Measurements from ENCODE around the gene GAMT.

Gene GAMT

DNA sequence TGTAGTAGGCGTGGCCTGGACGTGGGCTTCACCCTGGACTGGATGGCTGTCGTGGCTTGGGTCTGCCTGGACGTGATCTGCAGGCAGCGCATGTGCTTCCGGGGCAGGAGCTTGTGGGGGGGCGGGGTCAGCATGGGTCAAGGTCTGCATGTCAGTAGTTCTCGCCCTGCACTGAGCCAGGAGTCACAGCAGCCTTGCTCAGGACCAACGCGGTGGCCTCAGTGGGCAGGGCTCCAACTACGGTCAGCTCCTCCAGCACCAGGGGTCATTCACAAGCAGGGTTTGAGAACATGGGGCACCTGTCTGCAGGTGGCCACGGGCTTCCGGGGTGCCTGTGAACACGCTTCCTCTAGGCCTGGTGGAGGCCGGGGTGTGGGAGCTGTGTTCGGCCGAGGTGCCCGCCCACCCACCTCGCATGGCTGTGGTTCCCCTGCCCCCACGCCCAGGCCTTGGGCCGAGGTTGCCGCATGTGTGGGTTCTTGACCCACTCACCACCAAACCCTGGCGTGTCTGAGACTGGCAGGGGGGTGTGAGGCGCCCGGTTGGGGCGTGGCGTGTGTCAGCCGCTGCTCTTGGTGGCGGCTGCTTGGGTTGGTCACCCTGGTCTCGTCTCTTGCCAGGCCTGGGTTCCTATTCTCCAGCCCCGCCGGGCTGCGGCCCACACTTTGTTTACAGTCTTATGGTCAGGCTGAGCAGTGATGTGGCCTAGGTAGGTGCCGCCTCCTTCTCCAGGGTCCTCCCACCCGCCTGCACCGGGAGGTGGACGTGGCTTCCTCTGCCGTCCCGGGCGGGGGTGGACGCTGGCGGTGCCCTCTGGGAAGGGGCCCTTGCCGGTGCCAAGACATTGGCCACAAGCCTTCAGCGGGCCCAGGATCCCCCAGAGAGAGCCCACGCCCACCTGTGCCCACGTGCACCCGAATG, 32.0 kb upstream of the GAMT start:
- Histone ChIP-seq H3K27me3 (ENCODE audit: control insufficient read depth in 5 of 5, insufficient read depth in 4 of 5, low read length in 5 of 5) (no peaks in the 10 kb centered on the region), H3K9ac (ENCODE audit: low read length in 5 of 5) (no peak overlapping the region), H3K36me3 (ENCODE audit: control insufficient read depth in 5 of 5, insufficient read depth in 5 of 5, low read length in 5 of 5) (peaks cover 0 to 63% (median 57%) of the 10 kb centered on the region in 5 donors), H3K4me1 (ENCODE audit: control insufficient read depth in 5 of 5, insufficient read depth in 5 of 5, low read length in 5 of 5) (peaks cover 2 to 7% (median 5%) of the 10 kb centered on the region in 5 donors), H3K27ac (ENCODE audit: low read depth, low read length) (no peak overlapping the region), H3K4me3 (ENCODE audit: low read depth in 1 of 5, low read length in 5 of 5) (no peak overlapping the region), H3K9me3 (ENCODE audit: control insufficient read depth in 5 of 5, low read length in 5 of 5) (no peaks in the 10 kb centered on the region)

DNA sequence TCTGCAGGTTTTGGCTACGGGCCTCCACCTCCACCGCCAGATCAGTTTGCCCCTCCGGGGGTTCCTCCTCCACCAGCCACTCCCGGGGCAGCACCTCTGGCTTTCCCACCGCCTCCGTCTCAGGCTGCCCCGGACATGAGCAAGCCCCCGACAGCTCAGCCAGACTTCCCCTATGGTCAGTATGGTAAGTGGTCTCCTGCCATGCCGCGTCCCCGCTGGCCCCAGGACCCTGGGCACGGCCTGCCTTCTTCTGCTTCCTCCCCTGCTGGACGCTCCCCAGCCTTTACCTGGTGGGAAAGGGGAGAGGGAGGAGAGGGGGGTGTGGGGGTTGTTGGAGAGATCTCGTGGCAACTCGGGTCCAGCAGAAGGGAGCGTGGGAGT, 31.2 kb upstream of the GAMT start:
- Histone ChIP-seq H3K36me3 (ENCODE audit: control insufficient read depth in 5 of 5, insufficient read depth in 5 of 5, low read length in 5 of 5) (peaks cover 0 to 72% (median 63%) of the 10 kb centered on the region in 5 donors), H3K4me3 (ENCODE audit: low read depth in 1 of 5, low read length in 5 of 5) (no peak overlapping the region)

DNA sequence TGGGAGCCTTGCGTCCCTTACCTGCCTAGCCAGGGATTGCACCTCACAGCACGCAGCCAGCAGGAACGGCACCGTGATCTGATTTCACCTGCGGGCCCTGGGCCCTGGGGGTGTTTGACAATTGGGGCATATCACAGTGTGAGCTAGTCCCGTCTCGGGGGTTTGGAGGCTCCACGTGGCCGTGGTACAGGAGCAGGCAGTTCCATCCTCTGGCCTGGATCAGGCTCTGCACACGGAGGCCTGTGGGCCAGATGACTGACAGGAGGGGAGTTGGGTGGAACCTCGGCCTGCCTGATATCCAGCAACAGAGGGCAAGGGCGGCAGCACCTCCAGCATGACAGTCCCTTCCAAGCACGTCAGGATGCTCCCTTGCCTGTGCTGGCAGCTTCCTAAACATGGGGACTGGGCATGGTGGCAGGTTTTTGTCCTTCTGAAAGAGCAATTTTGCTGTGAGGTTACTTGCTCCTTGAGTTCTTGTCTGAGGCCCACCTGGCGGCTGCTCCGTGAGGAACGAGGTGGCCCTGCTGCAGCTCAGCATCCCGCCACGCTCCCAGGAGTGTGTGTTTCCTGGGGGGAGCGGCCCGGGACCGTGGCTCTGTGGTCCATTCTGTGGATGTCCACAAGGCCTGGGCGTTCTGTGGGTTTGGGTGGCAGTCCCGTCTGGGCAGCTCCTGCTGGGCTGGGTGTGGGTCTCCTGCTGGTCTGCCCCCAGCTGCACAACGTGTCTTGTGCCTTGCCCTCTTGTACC, 30.6 kb upstream of the GAMT start:
- peak overlapping the region in 1 of 5 donors; percentile 21 for H3K9ac ChIP-seq (ENCODE audit: low read length in 5 of 5)
- no peaks in the 10 kb centered on the region for H3K4me1 ChIP-seq (ENCODE audit: control insufficient read depth in 5 of 5, insufficient read depth in 5 of 5, low read length in 5 of 5)
- H3K36me3 ChIP-seq (ENCODE audit: control insufficient read depth in 5 of 5, insufficient read depth in 5 of 5, low read length in 5 of 5): peaks cover 0 to 78% (median 69%) of the 10 kb centered on the region in 5 donors
- no peak overlapping the region for H3K27ac ChIP-seq (ENCODE audit: low read depth, low read length)
- H3K9me3 ChIP-seq (ENCODE audit: control insufficient read depth in 5 of 5, low read length in 5 of 5): no peaks in the 10 kb centered on the region
- no peaks in the 10 kb centered on the region for H3K27me3 ChIP-seq (ENCODE audit: control insufficient read depth in 5 of 5, insufficient read depth in 4 of 5, low read length in 5 of 5)
- H3K4me3 ChIP-seq (ENCODE audit: low read depth in 1 of 5, low read length in 5 of 5): no peak overlapping the region

More for the DNA sequence above, 31.2 kb upstream of the GAMT start:
- no peak overlapping the region for H3K27ac ChIP-seq (ENCODE audit: low read depth, low read length)
- H3K9me3 ChIP-seq (ENCODE audit: control insufficient read depth in 5 of 5, low read length in 5 of 5): no peaks in the 10 kb centered on the region
- peaks cover 0 to under 1% (median 0%) of the 10 kb centered on the region in 5 donors for H3K4me1 ChIP-seq (ENCODE audit: control insufficient read depth in 5 of 5, insufficient read depth in 5 of 5, low read length in 5 of 5)
- no peaks in the 10 kb centered on the region for H3K27me3 ChIP-seq (ENCODE audit: control insufficient read depth in 5 of 5, insufficient read depth in 4 of 5, low read length in 5 of 5)
- H3K9ac ChIP-seq (ENCODE audit: low read length in 5 of 5): no peak overlapping the region

DNA sequence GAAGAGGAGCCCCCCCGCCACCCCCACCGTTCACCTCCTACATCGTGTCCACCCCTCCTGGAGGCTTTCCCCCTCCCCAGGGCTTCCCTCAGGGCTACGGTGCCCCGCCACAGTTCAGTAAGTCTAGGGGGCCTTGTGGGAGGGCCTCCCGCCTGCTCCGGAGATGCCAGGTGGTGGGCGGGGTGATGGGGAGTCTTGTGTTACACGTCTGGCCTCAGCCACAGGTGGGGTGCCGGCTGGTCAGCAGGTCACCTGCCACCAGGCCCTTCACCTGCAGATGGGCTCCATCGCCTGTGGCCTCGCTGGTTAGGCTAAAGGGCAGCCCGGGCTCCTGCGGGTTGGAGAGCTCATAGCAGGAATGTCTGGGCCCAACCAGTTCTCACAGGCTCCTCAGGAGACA, 28.9 kb upstream of the GAMT start:
- Histone ChIP-seq H3K4me3 (ENCODE audit: low read depth in 1 of 5, low read length in 5 of 5) (no peak overlapping the region), H3K9me3 (ENCODE audit: control insufficient read depth in 5 of 5, low read length in 5 of 5) (no peaks in the 10 kb centered on the region), H3K36me3 (ENCODE audit: control insufficient read depth in 5 of 5, insufficient read depth in 5 of 5, low read length in 5 of 5) (peaks cover 0 to 90% (median 80%) of the 10 kb centered on the region in 5 donors), H3K4me1 (ENCODE audit: control insufficient read depth in 5 of 5, insufficient read depth in 5 of 5, low read length in 5 of 5) (no peaks in the 10 kb centered on the region), H3K27ac (ENCODE audit: low read depth, low read length) (no peak overlapping the region), H3K9ac (ENCODE audit: low read length in 5 of 5) (no peak overlapping the region), H3K27me3 (ENCODE audit: control insufficient read depth in 5 of 5, insufficient read depth in 4 of 5, low read length in 5 of 5) (no peaks in the 10 kb centered on the region)

DNA sequence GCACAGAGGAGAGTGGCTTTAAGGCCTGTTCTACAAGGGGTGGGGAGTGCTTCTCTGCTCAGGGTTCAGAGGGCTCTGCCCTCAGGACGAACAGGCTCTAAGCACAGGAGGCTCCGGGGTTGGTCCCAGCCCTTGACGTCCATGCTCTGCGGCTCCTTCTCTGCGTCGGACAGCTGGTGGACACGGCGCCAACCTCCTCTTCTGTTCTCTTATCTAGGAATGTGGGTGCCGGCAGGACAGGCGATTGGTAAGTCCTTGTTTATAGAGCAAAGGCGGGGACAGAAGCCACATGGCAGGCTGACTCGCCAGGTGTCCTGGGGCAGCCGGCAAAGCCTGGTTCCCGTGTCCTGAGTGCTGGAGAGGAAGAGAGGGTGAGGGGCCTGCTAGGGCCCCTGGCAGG, 28.4 kb upstream of the GAMT start:
- H3K4me3 ChIP-seq (ENCODE audit: low read depth in 1 of 5, low read length in 5 of 5): no peak overlapping the region
- peaks cover 0 to 91% (median 85%) of the 10 kb centered on the region in 5 donors for H3K36me3 ChIP-seq (ENCODE audit: control insufficient read depth in 5 of 5, insufficient read depth in 5 of 5, low read length in 5 of 5)
- H3K9ac ChIP-seq (ENCODE audit: low read length in 5 of 5): no peak overlapping the region
- no peaks in the 10 kb centered on the region for H3K9me3 ChIP-seq (ENCODE audit: control insufficient read depth in 5 of 5, low read length in 5 of 5)
- H3K4me1 ChIP-seq (ENCODE audit: control insufficient read depth in 5 of 5, insufficient read depth in 5 of 5, low read length in 5 of 5): no peaks in the 10 kb centered on the region
- H3K27me3 ChIP-seq (ENCODE audit: control insufficient read depth in 5 of 5, insufficient read depth in 4 of 5, low read length in 5 of 5): no peaks in the 10 kb centered on the region
- H3K27ac ChIP-seq (ENCODE audit: low read depth, low read length): no peak overlapping the region

DNA sequence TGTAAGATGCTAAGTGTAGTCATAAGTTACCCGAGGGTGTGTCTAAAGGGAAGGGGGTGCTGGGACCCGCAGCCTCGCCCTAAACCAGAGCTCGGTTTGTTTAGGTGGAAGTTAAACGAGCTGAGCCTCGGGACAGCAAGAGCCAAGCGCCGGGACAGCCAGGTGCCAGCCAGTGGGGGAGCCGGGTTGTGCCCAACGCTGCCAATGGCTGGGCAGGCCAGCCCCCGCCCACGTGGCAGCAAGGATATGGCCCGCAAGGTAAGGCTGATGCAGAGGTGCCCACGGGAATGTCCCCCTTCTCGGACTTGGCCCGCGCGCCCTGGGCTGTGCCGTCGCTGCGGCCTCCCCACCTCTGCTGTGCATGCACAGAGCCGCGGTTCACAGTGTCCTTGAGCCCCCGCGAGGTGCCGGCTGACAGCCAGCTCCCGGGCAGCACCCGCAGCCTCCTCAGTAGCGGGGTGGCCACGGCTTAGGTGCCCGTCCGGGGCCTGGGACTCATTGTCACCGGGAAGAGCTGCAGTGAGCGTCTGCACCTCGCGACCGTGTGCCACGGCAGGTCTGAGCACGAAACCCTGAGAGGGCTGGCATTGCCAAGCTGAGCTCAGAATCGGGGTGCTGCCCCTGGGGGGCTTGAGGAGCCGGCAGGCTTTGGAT, 27.5 kb upstream of the GAMT start:
- Histone ChIP-seq H3K4me3 (ENCODE audit: low read depth in 1 of 5, low read length in 5 of 5) (no peak overlapping the region), H3K4me1 (ENCODE audit: control insufficient read depth in 5 of 5, insufficient read depth in 5 of 5, low read length in 5 of 5) (no peaks in the 10 kb centered on the region), H3K27me3 (ENCODE audit: control insufficient read depth in 5 of 5, insufficient read depth in 4 of 5, low read length in 5 of 5) (no peaks in the 10 kb centered on the region), H3K9ac (ENCODE audit: low read length in 5 of 5) (no peak overlapping the region), H3K27ac (ENCODE audit: low read depth, low read length) (no peak overlapping the region), H3K9me3 (ENCODE audit: control insufficient read depth in 5 of 5, low read length in 5 of 5) (no peaks in the 10 kb centered on the region), H3K36me3 (ENCODE audit: control insufficient read depth in 5 of 5, insufficient read depth in 5 of 5, low read length in 5 of 5) (peaks cover 0 to 90% (median 84%) of the 10 kb centered on the region in 5 donors)

DNA sequence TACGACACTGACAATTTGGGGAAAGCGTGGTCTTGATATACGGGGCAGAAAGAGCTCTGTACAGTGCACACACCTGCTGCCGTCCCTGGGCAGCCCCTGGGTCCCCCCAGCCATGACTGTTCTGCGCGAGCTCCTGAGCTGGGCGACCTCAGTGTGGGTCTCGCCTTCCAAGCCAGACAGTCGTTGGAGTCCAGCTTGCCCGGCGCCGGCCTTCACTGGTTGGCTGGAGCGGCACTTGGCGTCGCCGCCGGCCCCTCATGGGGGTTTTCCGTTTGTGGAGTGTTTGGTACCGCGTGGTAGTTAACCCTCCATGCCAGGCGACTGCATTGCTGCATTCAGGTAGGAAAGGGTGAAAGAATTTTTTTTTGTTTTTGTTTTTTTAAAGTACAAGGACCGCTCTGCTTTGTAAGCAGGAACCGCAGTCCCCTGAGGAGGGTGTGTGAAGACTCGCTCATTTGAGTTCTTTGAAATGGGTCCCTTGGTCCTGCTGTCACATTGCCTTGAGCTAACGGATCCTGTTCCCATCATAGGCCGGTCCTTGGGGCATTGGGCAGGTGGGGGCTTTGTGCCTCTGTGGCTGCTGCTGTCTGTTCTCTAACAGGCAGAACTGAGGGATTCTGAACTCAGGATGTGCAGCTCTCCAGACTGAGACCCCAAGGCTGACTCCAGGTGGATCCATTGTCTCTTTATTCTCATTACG, 26.0 kb upstream of the GAMT start:
- no peak overlapping the region for H3K27ac ChIP-seq (ENCODE audit: low read depth, low read length)
- no peaks in the 10 kb centered on the region for H3K4me1 ChIP-seq (ENCODE audit: control insufficient read depth in 5 of 5, insufficient read depth in 5 of 5, low read length in 5 of 5)
- H3K27me3 ChIP-seq (ENCODE audit: control insufficient read depth in 5 of 5, insufficient read depth in 4 of 5, low read length in 5 of 5): no peaks in the 10 kb centered on the region
- no peaks in the 10 kb centered on the region for H3K9me3 ChIP-seq (ENCODE audit: control insufficient read depth in 5 of 5, low read length in 5 of 5)
- no peak overlapping the region for H3K9ac ChIP-seq (ENCODE audit: low read length in 5 of 5)
- no peak overlapping the region for H3K4me3 ChIP-seq (ENCODE audit: low read depth in 1 of 5, low read length in 5 of 5)
- peaks cover 0 to 90% (median 84%) of the 10 kb centered on the region in 5 donors for H3K36me3 ChIP-seq (ENCODE audit: control insufficient read depth in 5 of 5, insufficient read depth in 5 of 5, low read length in 5 of 5)

DNA sequence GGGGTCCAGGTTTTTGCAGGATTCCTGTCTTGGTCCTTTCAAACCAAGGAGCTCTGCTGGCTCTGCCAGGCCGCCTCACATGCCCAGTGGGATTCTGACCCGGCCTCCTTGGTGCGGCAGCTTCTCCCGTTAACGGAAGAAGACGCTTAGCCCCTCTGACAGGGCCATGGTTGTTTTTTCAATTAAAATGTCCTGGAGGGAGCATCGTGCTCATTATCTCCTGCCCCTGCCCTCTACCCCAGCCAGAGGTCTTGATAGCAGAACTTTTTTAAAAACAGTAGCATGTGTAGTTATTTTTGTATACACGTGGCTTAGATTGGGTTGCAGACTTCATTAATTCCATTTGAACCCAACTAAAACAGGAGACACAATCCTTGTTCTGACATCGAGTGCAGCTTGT, 25.4 kb upstream of the GAMT start:
- Histone ChIP-seq H3K4me3 (ENCODE audit: low read depth in 1 of 5, low read length in 5 of 5) (no peak overlapping the region), H3K36me3 (ENCODE audit: control insufficient read depth in 5 of 5, insufficient read depth in 5 of 5, low read length in 5 of 5) (peaks cover 0 to 90% (median 84%) of the 10 kb centered on the region in 5 donors), H3K27ac (ENCODE audit: low read depth, low read length) (no peak overlapping the region), H3K27me3 (ENCODE audit: control insufficient read depth in 5 of 5, insufficient read depth in 4 of 5, low read length in 5 of 5) (no peaks in the 10 kb centered on the region), H3K9ac (ENCODE audit: low read length in 5 of 5) (no peak overlapping the region), H3K9me3 (ENCODE audit: control insufficient read depth in 5 of 5, low read length in 5 of 5) (no peaks in the 10 kb centered on the region), H3K4me1 (ENCODE audit: control insufficient read depth in 5 of 5, insufficient read depth in 5 of 5, low read length in 5 of 5) (no peaks in the 10 kb centered on the region)

DNA sequence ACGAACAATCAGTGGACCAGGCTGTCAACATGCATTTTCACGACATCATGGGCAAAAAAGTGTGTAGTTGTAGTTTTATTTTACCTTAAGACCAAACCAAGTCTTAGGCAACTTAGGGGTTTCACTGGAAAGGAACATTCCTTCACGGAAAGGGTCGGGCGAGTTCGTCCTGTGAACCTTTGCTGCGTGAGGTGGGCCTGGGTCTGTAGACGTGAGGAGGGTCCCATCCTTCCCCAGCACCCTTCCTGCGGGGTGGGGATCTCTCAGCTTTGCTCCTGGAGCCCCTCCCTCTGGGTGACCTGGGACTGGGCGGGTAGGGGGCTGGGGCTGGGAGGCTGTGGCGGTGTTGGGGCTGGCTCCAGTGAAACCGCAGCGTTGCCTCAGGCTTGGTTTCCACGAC, 24.6 kb upstream of the GAMT start:
- no peak overlapping the region for H3K27ac ChIP-seq (ENCODE audit: low read depth, low read length)
- H3K27me3 ChIP-seq (ENCODE audit: control insufficient read depth in 5 of 5, insufficient read depth in 4 of 5, low read length in 5 of 5): no peaks in the 10 kb centered on the region
- H3K9ac ChIP-seq (ENCODE audit: low read length in 5 of 5): no peak overlapping the region
- H3K4me1 ChIP-seq (ENCODE audit: control insufficient read depth in 5 of 5, insufficient read depth in 5 of 5, low read length in 5 of 5): no peaks in the 10 kb centered on the region
- no peaks in the 10 kb centered on the region for H3K9me3 ChIP-seq (ENCODE audit: control insufficient read depth in 5 of 5, low read length in 5 of 5)
- no peak overlapping the region for H3K4me3 ChIP-seq (ENCODE audit: low read depth in 1 of 5, low read length in 5 of 5)
- peaks cover 0 to 93% (median 90%) of the 10 kb centered on the region in 5 donors for H3K36me3 ChIP-seq (ENCODE audit: control insufficient read depth in 5 of 5, insufficient read depth in 5 of 5, low read length in 5 of 5)

All from subcutaneous abdominal adipose tissue (tissue), 5 donors.